ENCODE results near the gene PCDH9.

DNA sequence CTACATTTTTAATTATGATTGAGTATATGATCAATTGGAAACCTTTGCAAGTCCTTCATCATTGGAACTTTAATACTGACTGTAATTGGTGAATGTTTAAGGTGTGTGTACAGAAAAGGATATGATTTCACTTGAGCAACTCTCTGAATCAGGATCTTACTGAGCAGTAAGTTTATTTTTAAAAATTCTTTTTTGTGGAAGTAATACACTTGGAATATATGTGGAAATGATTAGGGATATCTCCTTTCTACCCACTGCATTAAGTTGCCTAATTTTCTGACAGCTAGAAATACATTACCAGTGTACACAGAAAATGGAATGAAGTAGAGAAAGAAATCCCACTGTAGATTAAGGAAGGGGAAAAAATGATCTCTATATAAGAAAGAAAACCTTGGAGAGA lies 865.8 kb downstream of the PCDH9 start:
- TF ChIP-seq, protein P1, sequence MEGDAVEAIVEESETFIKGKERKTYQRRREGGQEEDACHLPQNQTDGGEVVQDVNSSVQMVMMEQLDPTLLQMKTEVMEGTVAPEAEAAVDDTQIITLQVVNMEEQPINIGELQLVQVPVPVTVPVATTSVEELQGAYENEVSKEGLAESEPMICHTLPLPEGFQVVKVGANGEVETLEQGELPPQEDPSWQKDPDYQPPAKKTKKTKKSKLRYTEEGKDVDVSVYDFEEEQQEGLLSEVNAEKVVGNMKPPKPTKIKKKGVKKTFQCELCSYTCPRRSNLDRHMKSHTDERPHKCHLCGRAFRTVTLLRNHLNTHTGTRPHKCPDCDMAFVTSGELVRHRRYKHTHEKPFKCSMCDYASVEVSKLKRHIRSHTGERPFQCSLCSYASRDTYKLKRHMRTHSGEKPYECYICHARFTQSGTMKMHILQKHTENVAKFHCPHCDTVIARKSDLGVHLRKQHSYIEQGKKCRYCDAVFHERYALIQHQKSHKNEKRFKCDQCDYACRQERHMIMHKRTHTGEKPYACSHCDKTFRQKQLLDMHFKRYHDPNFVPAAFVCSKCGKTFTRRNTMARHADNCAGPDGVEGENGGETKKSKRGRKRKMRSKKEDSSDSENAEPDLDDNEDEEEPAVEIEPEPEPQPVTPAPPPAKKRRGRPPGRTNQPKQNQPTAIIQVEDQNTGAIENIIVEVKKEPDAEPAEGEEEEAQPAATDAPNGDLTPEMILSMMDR (IDR thresholded peaks at IDR 0.05; ENCODE audit: low read depth, low read length), result no peak
- TF ChIP-seq EZH2phosphoT487 (IDR thresholded peaks at IDR 0.05; ENCODE audit: low read depth), result no peak

Measured in OCI-LY3 (cell line).